ENCODE data around the gene FOLR2.

- no peak for TF ChIP-seq CTCF (IDR thresholded peaks at IDR 0.05)
- TF ChIP-seq POLR2A (IDR thresholded peaks at IDR 0.05), result no peak
Observed at GRCh38 chr11:72224564-72225410, 8.2 kb downstream of the FOLR2 start, which contains the start of gene INPPL1.
